PFSK-1 (cell line): ENCODE results near the gene LGALS7B.

Experiments
- POLR2AphosphoS5 ChIP-seq: IDR thresholded peaks from 2 replicates; pipeline ENCODE4 v1.6.1; 2012; ENCODE audit warnings: low read depth, mild to moderate bottlenecking, control low read depth, low read length, moderate library complexity
- REST ChIP-seq, 2 experiments: IDR thresholded peaks; 2 replicates each; pipeline versions ENCODE4 v1.6.1 to v1.8.0; 2011 to 2012; ENCODE audit warnings: low read depth in 2 of 2, low read length in 2 of 2, control low read depth in 1 of 2, inconsistent platforms in 1 of 2, mild to moderate bottlenecking in 1 of 2, moderate library complexity in 1 of 2; ENCODE audit not compliant: insufficient read depth in 1 of 2
- SIN3A ChIP-seq: IDR thresholded peaks from 2 replicates; pipeline ENCODE4 v1.6.1; 2012; ENCODE audit warnings: mild to moderate bottlenecking, low read length, moderate library complexity, borderline replicate concordance; ENCODE audit not compliant: insufficient read depth
- TAF1 ChIP-seq: IDR thresholded peaks from 2 replicates; pipeline ENCODE4 v1.6.1; 2012; ENCODE audit warnings: low read length, control low read depth, borderline replicate concordance; ENCODE audit not compliant: insufficient read depth

- TF ChIP-seq POLR2AphosphoS5 (no peak), SIN3A (no peak), TAF1 (no peak), REST (IDR thresholded peaks at IDR 0.05; ENCODE audit: insufficient read depth in 1 of 2, low read depth in 2 of 2, low read length in 2 of 2) (no peak)
These were observed 44.1 kb upstream of the LGALS7B start for GRCh38 chr19:38744874-38745273.
